Fibroblast of mammary gland (primary cell): ENCODE data around the gene AMPD3.
A peak's percentile ranks its signal among the peaks of the same experiment; 100 is the strongest.

Experiments
- DNase-seq: peaks from one replicate; pipeline ENCODE4 v3.0.0-alpha.2; 2010; ENCODE audit warnings: low read depth
- H3K4me3 ChIP-seq: 2 replicates; pipeline ENCODE4 v1.5.1; 2011; ENCODE audit warnings: low read depth, mild to moderate bottlenecking, low read length, moderate library complexity; ENCODE audit not compliant: control insufficient read depth
- TF ChIP-seq, protein P1 (sequence below): conservative IDR thresholded peaks from 2 replicates; pipeline ENCODE4 v1.5.1; 2011; ENCODE audit warnings: low read depth, low read length, inconsistent platforms; ENCODE audit not compliant: control insufficient read depth, insufficient read depth

AMPD3 gene

DNA sequence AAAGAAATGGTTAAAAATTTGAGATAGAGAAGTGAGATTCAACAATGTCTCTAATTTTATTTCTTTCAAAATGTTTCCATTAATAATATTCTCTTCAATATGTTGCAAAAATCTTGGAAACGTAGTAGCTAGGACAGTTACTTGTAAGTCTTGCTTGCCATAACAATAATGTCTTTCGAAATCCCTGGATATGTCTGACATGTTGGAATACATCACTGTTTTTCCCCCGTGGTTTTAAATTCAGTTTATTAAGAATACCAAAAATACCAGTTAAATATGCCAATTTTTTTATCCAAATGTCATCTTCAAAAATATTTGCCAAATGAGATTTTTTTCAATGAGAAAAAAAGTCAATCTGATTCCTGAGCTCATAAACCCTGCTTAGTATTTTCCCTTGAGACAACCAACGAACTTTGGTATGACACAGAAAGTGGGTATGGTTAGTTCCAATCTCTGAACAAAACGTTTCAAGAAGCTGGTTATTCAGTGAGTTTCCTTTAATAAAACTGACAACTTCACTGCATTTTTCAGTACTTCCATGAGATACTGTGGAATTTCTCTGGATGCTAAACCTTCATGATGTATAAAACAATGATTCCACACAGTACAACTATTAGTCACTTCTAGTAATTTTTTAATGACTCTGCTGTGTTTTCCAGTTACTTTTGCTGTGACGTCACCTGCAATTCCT is 36.7 kb upstream of the AMPD3 start:
- DNase-seq: peak; percentile 59
- TF ChIP-seq, protein P1, sequence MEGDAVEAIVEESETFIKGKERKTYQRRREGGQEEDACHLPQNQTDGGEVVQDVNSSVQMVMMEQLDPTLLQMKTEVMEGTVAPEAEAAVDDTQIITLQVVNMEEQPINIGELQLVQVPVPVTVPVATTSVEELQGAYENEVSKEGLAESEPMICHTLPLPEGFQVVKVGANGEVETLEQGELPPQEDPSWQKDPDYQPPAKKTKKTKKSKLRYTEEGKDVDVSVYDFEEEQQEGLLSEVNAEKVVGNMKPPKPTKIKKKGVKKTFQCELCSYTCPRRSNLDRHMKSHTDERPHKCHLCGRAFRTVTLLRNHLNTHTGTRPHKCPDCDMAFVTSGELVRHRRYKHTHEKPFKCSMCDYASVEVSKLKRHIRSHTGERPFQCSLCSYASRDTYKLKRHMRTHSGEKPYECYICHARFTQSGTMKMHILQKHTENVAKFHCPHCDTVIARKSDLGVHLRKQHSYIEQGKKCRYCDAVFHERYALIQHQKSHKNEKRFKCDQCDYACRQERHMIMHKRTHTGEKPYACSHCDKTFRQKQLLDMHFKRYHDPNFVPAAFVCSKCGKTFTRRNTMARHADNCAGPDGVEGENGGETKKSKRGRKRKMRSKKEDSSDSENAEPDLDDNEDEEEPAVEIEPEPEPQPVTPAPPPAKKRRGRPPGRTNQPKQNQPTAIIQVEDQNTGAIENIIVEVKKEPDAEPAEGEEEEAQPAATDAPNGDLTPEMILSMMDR: no peak
- no peak overlapping the region for H3K4me3 ChIP-seq

DNA sequence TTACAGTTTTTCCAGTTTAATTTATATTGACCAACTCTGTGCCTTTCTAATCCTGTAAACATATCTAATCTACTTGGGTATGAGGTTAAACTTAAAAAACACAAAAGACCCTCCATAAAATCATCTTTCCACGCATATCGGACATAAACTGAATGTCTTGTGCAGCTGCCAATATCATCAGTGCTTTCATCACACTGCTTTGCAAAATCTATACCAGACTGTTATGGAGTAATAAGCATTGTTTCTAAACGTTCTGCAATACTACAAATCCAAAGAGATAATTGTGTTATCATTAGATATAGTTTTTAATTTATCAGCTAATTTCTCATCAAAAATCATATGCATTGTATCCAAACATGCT is 36.1 kb upstream of the AMPD3 start:
- no peak overlapping the region for H3K4me3 ChIP-seq
- TF ChIP-seq, protein P1: no peak
- DNase-seq: no peak

DNA sequence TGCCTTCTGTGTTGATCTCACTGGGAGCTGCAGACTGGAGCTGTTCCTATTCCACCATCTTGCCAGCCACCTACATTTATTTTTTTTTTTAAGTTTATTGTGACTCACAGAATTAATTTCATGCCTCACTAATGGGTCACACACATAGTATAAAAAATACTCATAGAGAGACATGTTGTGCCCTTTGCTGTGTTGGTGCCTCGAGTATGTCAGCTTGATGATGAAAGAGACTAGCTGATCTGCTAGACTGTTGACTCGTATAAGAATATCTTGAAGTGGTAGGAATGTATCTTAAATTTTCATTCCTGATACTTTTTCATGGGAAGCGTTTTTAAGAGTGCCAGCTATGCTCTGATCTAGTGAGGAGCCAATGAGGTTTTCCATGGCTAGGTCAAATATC is 28.6 kb upstream of the AMPD3 start:
- H3K4me3 ChIP-seq: no peak overlapping the region
- TF ChIP-seq, protein P1: no peak
- peak; percentile 46 for DNase-seq

DNA sequence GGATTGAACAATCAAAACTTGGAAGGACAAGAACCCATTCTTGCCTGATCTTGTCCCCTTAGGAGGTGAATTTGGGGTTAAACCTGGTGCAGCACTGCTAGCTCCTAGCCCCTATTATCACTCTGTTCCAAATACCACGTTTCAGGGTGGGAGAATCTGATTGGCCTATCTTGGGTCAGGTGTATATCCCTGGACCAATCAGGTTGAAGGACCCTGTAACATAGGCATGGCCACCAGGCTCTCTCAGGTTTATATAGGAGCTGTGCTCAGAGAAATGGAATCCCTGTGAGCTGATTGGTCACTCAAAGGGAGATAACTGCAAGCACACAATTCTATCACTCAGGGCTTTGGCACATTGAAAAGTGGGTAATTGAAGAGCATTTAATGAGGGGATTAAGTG is 26.6 kb upstream of the AMPD3 start:
- TF ChIP-seq, protein P1: no peak
- no peak for DNase-seq
- no peak overlapping the region for H3K4me3 ChIP-seq

DNA sequence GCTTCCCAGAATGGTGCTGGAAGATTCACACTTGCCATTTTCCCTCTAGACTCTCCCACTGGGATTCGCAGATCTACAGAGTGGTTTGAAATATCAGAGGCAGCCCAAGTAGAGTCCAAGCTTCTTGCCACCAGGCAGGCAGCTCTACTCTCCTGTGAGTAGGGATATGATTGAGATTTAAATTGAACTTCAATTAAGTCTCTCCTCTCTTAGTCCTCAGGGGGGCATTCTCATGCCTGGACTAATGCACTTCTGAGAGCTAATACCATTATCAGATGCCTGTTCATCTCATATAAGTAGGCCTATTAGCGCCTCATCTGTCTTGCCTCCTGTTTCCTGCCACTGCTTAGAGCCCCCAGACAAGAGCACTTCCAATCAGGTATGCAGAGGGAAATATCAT is 25.5 kb upstream of the AMPD3 start:
- TF ChIP-seq, protein P1: no peak
- no peak overlapping the region for H3K4me3 ChIP-seq
- no peak for DNase-seq

DNA sequence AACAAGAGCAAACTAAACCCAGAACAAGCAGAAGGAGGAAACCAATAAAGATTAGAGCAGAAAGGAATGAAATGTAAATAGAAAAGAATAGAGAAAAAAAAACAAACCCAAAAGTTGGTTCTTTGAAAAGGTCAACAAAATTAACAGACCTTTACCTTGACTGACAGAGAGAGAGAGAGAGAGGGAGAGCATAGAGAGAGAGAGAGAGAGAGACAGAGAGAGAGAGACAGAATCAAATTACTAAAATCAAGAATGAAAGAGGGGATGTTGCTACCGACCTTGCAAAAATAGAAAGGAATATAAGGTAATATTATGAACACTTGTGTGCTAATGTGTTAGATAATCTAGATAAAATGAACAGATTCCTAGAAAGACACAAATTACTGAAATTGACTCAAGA is 22.6 kb upstream of the AMPD3 start:
- no peak for DNase-seq
- TF ChIP-seq, protein P1: no peak
- no peak overlapping the region for H3K4me3 ChIP-seq

DNA sequence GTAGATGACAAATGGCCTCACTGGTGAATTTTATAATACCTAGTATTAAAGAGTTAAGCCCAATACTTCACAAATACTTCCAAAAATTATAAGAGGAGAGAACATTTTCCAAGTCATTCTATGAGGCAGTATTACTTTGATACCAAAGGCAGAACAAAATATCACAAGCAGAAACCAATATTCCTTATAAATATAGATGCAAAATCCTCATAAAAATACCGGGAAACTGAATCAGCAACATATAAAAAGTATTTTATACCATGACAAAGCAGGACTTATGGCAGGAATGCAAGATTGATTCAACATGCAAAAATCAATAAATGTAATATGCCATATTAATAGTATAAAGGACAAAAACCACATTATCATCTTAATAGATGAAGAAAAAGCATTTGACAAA is 22.1 kb upstream of the AMPD3 start:
- no peak for DNase-seq
- H3K4me3 ChIP-seq: no peak overlapping the region
- TF ChIP-seq, protein P1: no peak
